Esophagus muscularis mucosa (tissue), 3 donors: Measurements from ENCODE around the gene MRPS7.

ENCODE experiments used
- EP300 ChIP-seq: sonication (generic); formaldehyde crosslinking; IDR thresholded peaks from one replicate; pipeline ENCODE4 v1.6.1; 2017; ENCODE audit warnings: antibody characterized with exemption
- TF ChIP-seq, protein P1 (sequence below), 3 experiments: fragments of 200-600 bp in 2 of 3; fragments of 450-650 bp in 1 of 3; sonication (generic) in 2 of 3; IDR thresholded peaks; one replicate each; pipeline ENCODE4 v1.5.1; 2017 to 2019; ENCODE audit warnings: antibody characterized with exemption in 3 of 3, mild to moderate bottlenecking in 2 of 3, moderate library complexity in 1 of 3

DNA sequence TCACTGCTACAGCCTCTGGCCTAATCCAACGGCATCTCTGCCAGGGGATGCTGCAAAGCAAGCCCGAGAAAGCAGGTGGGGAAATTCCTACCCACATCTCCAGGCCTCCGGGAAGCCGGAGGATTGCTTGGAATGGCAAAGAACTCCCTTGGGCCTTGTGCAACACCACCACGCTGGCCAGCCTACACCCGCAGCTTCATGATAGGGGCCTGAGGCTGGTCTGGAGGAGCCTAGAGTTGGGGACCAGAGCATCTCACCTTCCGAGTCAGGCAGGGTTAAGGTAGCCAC, 20.6 kb upstream of the MRPS7 start:
- TF ChIP-seq, protein P1, sequence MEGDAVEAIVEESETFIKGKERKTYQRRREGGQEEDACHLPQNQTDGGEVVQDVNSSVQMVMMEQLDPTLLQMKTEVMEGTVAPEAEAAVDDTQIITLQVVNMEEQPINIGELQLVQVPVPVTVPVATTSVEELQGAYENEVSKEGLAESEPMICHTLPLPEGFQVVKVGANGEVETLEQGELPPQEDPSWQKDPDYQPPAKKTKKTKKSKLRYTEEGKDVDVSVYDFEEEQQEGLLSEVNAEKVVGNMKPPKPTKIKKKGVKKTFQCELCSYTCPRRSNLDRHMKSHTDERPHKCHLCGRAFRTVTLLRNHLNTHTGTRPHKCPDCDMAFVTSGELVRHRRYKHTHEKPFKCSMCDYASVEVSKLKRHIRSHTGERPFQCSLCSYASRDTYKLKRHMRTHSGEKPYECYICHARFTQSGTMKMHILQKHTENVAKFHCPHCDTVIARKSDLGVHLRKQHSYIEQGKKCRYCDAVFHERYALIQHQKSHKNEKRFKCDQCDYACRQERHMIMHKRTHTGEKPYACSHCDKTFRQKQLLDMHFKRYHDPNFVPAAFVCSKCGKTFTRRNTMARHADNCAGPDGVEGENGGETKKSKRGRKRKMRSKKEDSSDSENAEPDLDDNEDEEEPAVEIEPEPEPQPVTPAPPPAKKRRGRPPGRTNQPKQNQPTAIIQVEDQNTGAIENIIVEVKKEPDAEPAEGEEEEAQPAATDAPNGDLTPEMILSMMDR (IDR thresholded peaks at IDR 0.05): no peak
- no peak for TF ChIP-seq EP300
